Activated CD4-positive, alpha-beta T cell treated with anti-CD3 and anti-CD28 coated beads for 36 hours (primary cell): Measurements from ENCODE around the gene RNF175. TPM values are rescaled to one million over a fixed set of nuclear protein-coding genes. Genes with fewer than 3 reads are reported as not detected.
A peak's percentile ranks its signal among the peaks of the same experiment; 100 is the strongest.

ENCODE experiments used
- ATAC-seq: fragments of 200-7000 bp; cut with Tn5 transposase; one replicate; pipeline ENCODE4 v1.10.0; 2021; ENCODE audit warnings: mild to moderate bottlenecking, moderate library complexity
- CTCF ChIA-PET: fragments of 350-600 bp; sonication (Branson Sonifier 250); formaldehyde crosslinking; loops from one replicate; lab custom pipeline; 2021; ENCODE audit warnings: antibody characterized with exemption; lab: Charles Lee
- POLR2A ChIA-PET: fragments of 350-600 bp; sonication (Branson Sonifier 250); formaldehyde crosslinking; loops from one replicate; lab custom pipeline; 2021; ENCODE audit warnings: antibody characterized with exemption, inconsistent platforms; lab: Charles Lee
- DNase-seq: peaks from one replicate; pipeline ENCODE4 v3.0.0-alpha.2; 2020
- H3K27ac Mint-ChIP-seq: one replicate; pipeline ENCODE4 v1.8.0; 2021; ENCODE audit warnings: mixed read lengths
- H3K27me3 Mint-ChIP-seq: one replicate; pipeline ENCODE4 v1.8.0; 2021; ENCODE audit warnings: mixed read lengths
- H3K36me3 Mint-ChIP-seq: one replicate; pipeline ENCODE4 v1.8.0; 2021; ENCODE audit warnings: low read depth, mixed read lengths
- H3K4me1 Mint-ChIP-seq: one replicate; pipeline ENCODE4 v1.8.0; 2021; ENCODE audit warnings: mixed read lengths
- H3K4me3 Mint-ChIP-seq: one replicate; pipeline ENCODE4 v1.8.0; 2021; ENCODE audit warnings: mild to moderate bottlenecking, moderate library complexity, mixed read lengths
- H3K9me3 Mint-ChIP-seq: one replicate; pipeline ENCODE4 v1.8.0; 2021; ENCODE audit warnings: low read depth, mixed read lengths
- intact Hi-C, 2 experiments: fragments of 100-400 bp; cut with DNase I in 1 of 2; cut with micrococcal nuclease in 1 of 2; formaldehyde crosslinking; loops; one replicate each; pipeline versions ENCODE4 v1.14.2 to v1.15.1; 2022 to 2024; cut with DNase I, micrococcal nuclease
- total RNA-seq, 2 experiments: library from RNA; stranded (reverse); gene quantifications; one replicate each; pipeline ENCODE4 v1.2.3, GENCODE V29; 2021

RNF175 gene
- total RNA-seq, 2 experiments from 2014 or later = 0.26 to 0.57 TPM

GRCh38 chr4:153725136-153725830 is 34.5 kb downstream of the RNF175 start:
- Mint-ChIP-seq H3K9me3 (no peaks in the 10 kb centered on the region), H3K27me3 (no peaks in the 10 kb centered on the region)

GRCh38 chr4:153724606-153725005 is 35.2 kb downstream of the RNF175 start:
- ChIA-PET CTCF (interaction anchor here (0.5 kb wide), 1 partner anchor 18 kb away, joined by 3 read pairs; no protein-coding TSS in a partner anchor), POLR2A (interaction anchor here (1.0 kb wide), 1 partner anchor 610 kb away, joined by 3 read pairs; no protein-coding TSS in a partner anchor)
- DNase-seq (no peak), ATAC-seq (peak; percentile 39)
- no peaks in the 10 kb centered on the region for H3K9me3 Mint-ChIP-seq
- no peaks in the 10 kb centered on the region for H3K27me3 Mint-ChIP-seq
- H3K36me3 Mint-ChIP-seq = no peaks in the 10 kb centered on the region
- H3K27ac Mint-ChIP-seq = no peak overlapping the region
- intact Hi-C loops = no loop called here
- H3K4me1 Mint-ChIP-seq = no peaks in the 10 kb centered on the region
- H3K4me3 Mint-ChIP-seq = no peak overlapping the region

More at GRCh38 chr4:153725136-153725830, 34.5 kb downstream of the RNF175 start:
- DNase-seq (no peak), ATAC-seq (no peak)
- POLR2A ChIA-PET = no interaction called here
- H3K27ac Mint-ChIP-seq = no peak overlapping the region
- intact Hi-C loops = no loop called here
- no peaks in the 10 kb centered on the region for H3K36me3 Mint-ChIP-seq
- CTCF ChIA-PET = interaction anchor here (1.7 kb wide), 1 partner anchor 24 kb away, joined by 4 read pairs; no protein-coding TSS in a partner anchor
- H3K4me1 Mint-ChIP-seq = no peaks in the 10 kb centered on the region
- H3K4me3 Mint-ChIP-seq = no peak overlapping the region

GRCh38 chr4:153722036-153722435 is 37.8 kb downstream of the RNF175 start:
- Mint-ChIP-seq H3K27me3 (no peaks in the 10 kb centered on the region), H3K4me1 (no peaks in the 10 kb centered on the region), H3K4me3 (no peak overlapping the region), H3K27ac (no peak overlapping the region), H3K36me3 (no peaks in the 10 kb centered on the region), H3K9me3 (peaks cover 5% of the 10 kb centered on the region)
- DNase-seq (no peak), ATAC-seq (no peak)
- intact Hi-C loops = no loop called here
- POLR2A ChIA-PET = no interaction called here
- CTCF ChIA-PET = interaction anchor here (0.9 to 1.5 kb wide), 2 partner anchors 12 to 16 kb away, joined by 3 read pairs; no protein-coding TSS in a partner anchor

GRCh38 chr4:153713866-153714646 is 45.8 kb downstream of the RNF175 start:
- ATAC-seq (no peak), DNase-seq (no peak)
- Mint-ChIP-seq H3K27ac (no peak overlapping the region), H3K9me3 (peaks cover 2% of the 10 kb centered on the region), H3K4me3 (no peak overlapping the region), H3K4me1 (no peaks in the 10 kb centered on the region), H3K27me3 (peaks cover 2% of the 10 kb centered on the region), H3K36me3 (no peaks in the 10 kb centered on the region)
- POLR2A ChIA-PET = no interaction called here
- CTCF ChIA-PET = interaction anchor here (0.6 kb wide), 1 partner anchor 14 kb away, joined by 4 read pairs; no protein-coding TSS in a partner anchor
- intact Hi-C loops = no loop called here

- no peak for ATAC-seq
- ChIA-PET POLR2A (no interaction called here), CTCF (interaction anchor here (1.0 to 1.1 kb wide), 2 partner anchors 11 to 14 kb away, joined by 3 to 4 read pairs; no protein-coding TSS in a partner anchor)
- DNase-seq = no peak
- Mint-ChIP-seq H3K36me3 (no peaks in the 10 kb centered on the region), H3K4me1 (peaks cover 10% of the 10 kb centered on the region), H3K4me3 (no peak overlapping the region), H3K27me3 (peaks cover 2% of the 10 kb centered on the region), H3K9me3 (no peaks in the 10 kb centered on the region), H3K27ac (no peak overlapping the region)
- intact Hi-C loops = no loop called here
Observed at GRCh38 chr4:153710681-153711080, 49.1 kb downstream of the RNF175 start.

GRCh38 chr4:153706519-153706918 is 53.3 kb downstream of the RNF175 start:
- Mint-ChIP-seq H3K9me3 (no peaks in the 10 kb centered on the region), H3K4me3 (no peak overlapping the region), H3K27ac (no peak overlapping the region), H3K27me3 (no peaks in the 10 kb centered on the region), H3K36me3 (no peaks in the 10 kb centered on the region), H3K4me1 (peaks cover 10% of the 10 kb centered on the region)
- intact Hi-C loops = no loop called here
- DNase-seq (no peak), ATAC-seq (no peak)
- ChIA-PET CTCF (interaction anchor here (0.7 to 1.5 kb wide), 3 partner anchors 18 to 434 kb away, joined by 3 to 5 read pairs (median 3); no protein-coding TSS in a partner anchor), POLR2A (no interaction called here)

- no peaks in the 10 kb centered on the region for H3K27me3 Mint-ChIP-seq
- H3K4me1 Mint-ChIP-seq = peaks cover 10% of the 10 kb centered on the region
- no peak for DNase-seq
- POLR2A ChIA-PET = no interaction called here
- no peak overlapping the region for H3K4me3 Mint-ChIP-seq
- H3K9me3 Mint-ChIP-seq = no peaks in the 10 kb centered on the region
- H3K27ac Mint-ChIP-seq = no peak overlapping the region
- intact Hi-C loops = no loop called here
- no peaks in the 10 kb centered on the region for H3K36me3 Mint-ChIP-seq
- CTCF ChIA-PET = interaction anchor here (0.7 to 1.5 kb wide), 2 partner anchors 18 to 44 kb away, joined by 3 to 5 read pairs; no protein-coding TSS in a partner anchor
- no peak for ATAC-seq
Observed at GRCh38 chr4:153705743-153706468, 53.9 kb downstream of the RNF175 start.

- intact Hi-C loops = no loop called here
- POLR2A ChIA-PET = no interaction called here
Observed at GRCh38 chr4:153704522-153704921, 55.3 kb downstream of the RNF175 start.

GRCh38 chr4:153684971-153685371 is 74.9 kb downstream of the RNF175 start:
- ATAC-seq (peak; percentile 31), DNase-seq (peak; percentile 23)
- peaks cover 11% of the 10 kb centered on the region for H3K4me1 Mint-ChIP-seq
- H3K36me3 Mint-ChIP-seq = peaks cover 18% of the 10 kb centered on the region
- peak overlapping the region; percentile 73 for H3K4me3 Mint-ChIP-seq
- POLR2A ChIA-PET = interaction anchor here (0.6 kb wide), 1 partner anchor 567 kb away, joined by 3 read pairs; no protein-coding TSS in a partner anchor
- H3K9me3 Mint-ChIP-seq = peaks cover 13% of the 10 kb centered on the region
- CTCF ChIA-PET = interaction anchor here (0.7 to 3.1 kb wide), 4 partner anchors 20 to 65 kb away, joined by 3 to 12 read pairs (median 5); no protein-coding TSS in a partner anchor
- peak overlapping the region; percentile 58 for H3K27ac Mint-ChIP-seq
- intact Hi-C loops = loop anchor here in 1 of 2 experiments (2.0 kb wide), 1 partner anchor 32 kb away; no protein-coding TSS in a partner anchor
- peaks cover 21% of the 10 kb centered on the region for H3K27me3 Mint-ChIP-seq

More at GRCh38 chr4:153704522-153704921, 55.3 kb downstream of the RNF175 start:
- no peak for ATAC-seq
- no peaks in the 10 kb centered on the region for H3K9me3 Mint-ChIP-seq
- no peak for DNase-seq
- no peak overlapping the region for H3K4me3 Mint-ChIP-seq
- H3K4me1 Mint-ChIP-seq = peaks cover 10% of the 10 kb centered on the region
- CTCF ChIA-PET = interaction anchor here (0.6 kb wide), 1 partner anchor 20 kb away, joined by 3 read pairs; no protein-coding TSS in a partner anchor
- no peak overlapping the region for H3K27ac Mint-ChIP-seq
- H3K36me3 Mint-ChIP-seq = no peaks in the 10 kb centered on the region
- H3K27me3 Mint-ChIP-seq = no peaks in the 10 kb centered on the region

- Mint-ChIP-seq H3K36me3 (peaks cover 14% of the 10 kb centered on the region), H3K4me3 (peak within 1 kb of the TSS; percentile 73), H3K4me1 (peaks cover 11% of the 10 kb centered on the region), H3K9me3 (peaks cover 9% of the 10 kb centered on the region), H3K27me3 (peaks cover 21% of the 10 kb centered on the region), H3K27ac (peak within 1 kb of the TSS; percentile 58)
- peak; percentile 95 for ATAC-seq
- intact Hi-C loops = loop anchor here in 1 of 2 experiments (2.0 kb wide), 1 partner anchor 32 kb away; no protein-coding TSS in a partner anchor
- DNase-seq = peak; percentile 83
- CTCF ChIA-PET = interaction anchor here (0.6 to 3.1 kb wide), 5 partner anchors 20 to 474 kb away, joined by 3 to 12 read pairs (median 4); no protein-coding TSS in a partner anchor
- POLR2A ChIA-PET = interaction anchor here (0.6 kb wide), 1 partner anchor 566 kb away, joined by 3 read pairs; no protein-coding TSS in a partner anchor
Observed at GRCh38 chr4:153684182-153684970, 75.4 kb downstream of the RNF175 start, which contains the start of gene TLR2. TLR2 (plus strand) TSS chr4:153684280; CDS start chr4:153702908, 18,628 bp downstream.
